Uterus (tissue), 4 donors: ENCODE results near the gene SCT. TPM values are rescaled to one million over a fixed set of nuclear protein-coding genes. Genes with fewer than 3 reads are reported as not detected.

Source experiments
- DNase-seq, 2 donors: peaks; one replicate each; pipeline ENCODE4 v3.0.0-alpha.2; 2019 to 2020
- H3K27ac ChIP-seq, 2 donors: fragments of 200-600 bp; sonication (generic); 1 replicate in 1 of 2; 2 replicates in 1 of 2; pipeline ENCODE4 v1.5.1; 2016 to 2018
- H3K27me3 ChIP-seq, 2 donors: fragments of 200-600 bp; sonication (generic); one replicate each; pipeline ENCODE4 v1.5.1; 2018 to 2019; ENCODE audit warnings: control low read depth in 1 of 2
- H3K36me3 ChIP-seq, 2 donors: fragments of 200-600 bp; sonication (generic); one replicate each; pipeline ENCODE4 v1.5.1; 2019; ENCODE audit warnings: control low read depth in 1 of 2
- H3K4me1 ChIP-seq, 2 donors: fragments of 200-600 bp; sonication (generic); one replicate each; pipeline ENCODE4 v1.5.1; 2018 to 2019; ENCODE audit warnings: control low read depth in 1 of 2
- H3K4me3 ChIP-seq, 2 donors: fragments of 200-600 bp; sonication (generic); 1 replicate in 1 of 2; 2 replicates in 1 of 2; pipeline ENCODE4 v1.5.1; 2018 to 2019; ENCODE audit warnings: mild to moderate bottlenecking in 1 of 2
- H3K9me3 ChIP-seq, 2 donors: fragments of 200-600 bp; sonication (generic); one replicate each; pipeline ENCODE4 v1.5.1; 2019; ENCODE audit warnings: control low read depth in 1 of 2
- CTCF ChIP-seq, 4 experiments: fragments of 200-600 bp in 2 of 4; fragments of 450-650 bp in 2 of 4; sonication (generic) in 2 of 4; IDR thresholded peaks; one replicate each; pipeline ENCODE4 v1.5.1; 2016 to 2019; ENCODE audit warnings: antibody characterized with exemption in 4 of 4, mild to moderate bottlenecking in 2 of 4, moderate library complexity in 1 of 4
- POLR2A ChIP-seq, 2 donors: fragments of 450-650 bp; IDR thresholded peaks; one replicate each; pipeline ENCODE4 v1.6.1; 2016; ENCODE audit warnings: antibody characterized with exemption in 2 of 2, mild to moderate bottlenecking in 1 of 2, moderate library complexity in 1 of 2
- intact Hi-C: fragments of 100-400 bp; cut with DNase I; formaldehyde crosslinking; loops from one replicate; pipeline ENCODE4 v1.15.1; 2023; ENCODE audit warnings: low total_unique reads
- total RNA-seq, 4 donors: library from RNA; depleted of rRNA in 3 of 4; stranded (reverse); fragments of >200 nt in 3 of 4; gene quantifications; one replicate each; pipeline versions ENCODE4 v1.1.0 to v1.2.4, GENCODE V29; 2014 to 2023
- donor health status: DM: yes; HTN: yes; CAD: no.

SCT gene
- total RNA-seq, 4 donors from 2014 or later, result not detected

DNA sequence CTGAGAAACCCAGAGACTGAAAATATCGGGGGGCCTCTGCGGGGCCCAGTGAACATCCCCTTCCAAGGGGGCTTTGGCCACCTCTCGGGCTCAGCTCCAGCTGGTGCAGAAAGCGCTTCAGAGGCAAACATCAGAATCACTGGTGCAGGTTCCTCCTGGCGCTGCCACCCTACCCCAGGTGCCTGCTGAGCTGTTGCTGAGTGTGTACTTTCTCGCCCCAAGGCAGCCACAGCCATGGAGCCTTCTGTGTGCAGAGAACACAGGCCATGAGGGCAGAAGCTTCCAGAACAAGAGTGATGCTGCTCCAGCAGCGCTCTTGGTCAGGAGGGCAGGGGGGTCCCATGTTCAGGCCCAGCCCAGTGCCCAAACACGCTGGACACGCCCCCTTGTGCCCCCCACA is 16.4 kb upstream of the SCT start:
- H3K27me3 ChIP-seq, result no peaks in the 10 kb centered on the region
- H3K36me3 ChIP-seq, result no peaks in the 10 kb centered on the region
- no peak for DNase-seq
- no peaks in the 10 kb centered on the region for H3K9me3 ChIP-seq
- no peak overlapping the region for H3K27ac ChIP-seq
- intact Hi-C loops, result no loop called here
- H3K4me1 ChIP-seq, result no peaks in the 10 kb centered on the region
- TF ChIP-seq POLR2A (IDR thresholded peaks at IDR 0.05) (no peak), CTCF (IDR thresholded peaks at IDR 0.05) (no peak)
- no peak overlapping the region for H3K4me3 ChIP-seq

- Histone ChIP-seq H3K4me1 (peaks cover 0 to 11% of the 10 kb centered on the region in 2 donors), H3K4me3 (no peak overlapping the region), H3K27ac (no peak overlapping the region), H3K27me3 (no peaks in the 10 kb centered on the region), H3K36me3 (no peaks in the 10 kb centered on the region), H3K9me3 (no peaks in the 10 kb centered on the region)
- intact Hi-C loops, result no loop called here
- TF ChIP-seq CTCF (IDR thresholded peaks at IDR 0.05), result no peak
- no peak for TF ChIP-seq POLR2A (IDR thresholded peaks at IDR 0.05)
- no peak for DNase-seq
Measured at GRCh38 chr11:641806-642370, 14.9 kb upstream of the SCT start.

DNA sequence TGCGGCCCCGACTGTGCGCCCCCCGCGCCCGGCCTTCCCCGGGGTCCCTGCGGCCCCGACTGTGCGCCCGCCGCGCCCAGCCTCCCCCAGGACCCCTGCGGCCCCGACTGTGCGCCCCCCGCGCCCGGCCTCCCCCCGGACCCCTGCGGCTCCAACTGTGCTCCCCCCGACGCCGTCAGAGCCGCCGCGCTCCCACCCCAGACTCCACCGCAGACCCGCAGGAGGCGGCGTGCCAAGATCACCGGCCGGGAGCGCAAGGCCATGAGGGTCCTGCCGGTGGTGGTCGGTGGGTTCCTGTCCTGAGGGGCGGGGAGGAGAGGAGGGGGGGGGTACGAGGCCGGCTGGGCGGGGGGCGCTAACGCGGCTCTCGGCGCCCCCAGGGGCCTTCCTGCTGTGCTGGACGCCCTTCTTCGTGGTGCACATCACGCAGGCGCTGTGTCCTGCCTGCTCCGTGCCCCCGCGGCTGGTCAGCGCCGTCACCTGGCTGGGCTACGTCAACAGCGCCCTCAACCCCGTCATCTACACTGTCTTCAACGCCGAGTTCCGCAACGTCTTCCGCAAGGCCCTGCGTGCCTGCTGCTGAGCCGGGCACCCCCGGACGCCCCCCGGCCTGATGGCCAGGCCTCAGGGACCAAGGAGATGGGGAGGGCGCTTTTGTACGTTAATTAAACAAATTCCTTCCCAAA is 13.2 kb upstream of the SCT start:
- Histone ChIP-seq H3K36me3 (no peaks in the 10 kb centered on the region), H3K4me3 (no peak overlapping the region), H3K9me3 (no peaks in the 10 kb centered on the region), H3K4me1 (peaks cover 0 to 16% of the 10 kb centered on the region in 2 donors), H3K27me3 (no peaks in the 10 kb centered on the region), H3K27ac (no peak overlapping the region)
- TF ChIP-seq POLR2A (IDR thresholded peaks at IDR 0.05) (no peak), CTCF (IDR thresholded peaks at IDR 0.05) (no peak)
- DNase-seq, result no peak
- intact Hi-C loops, result no loop called here

DNA sequence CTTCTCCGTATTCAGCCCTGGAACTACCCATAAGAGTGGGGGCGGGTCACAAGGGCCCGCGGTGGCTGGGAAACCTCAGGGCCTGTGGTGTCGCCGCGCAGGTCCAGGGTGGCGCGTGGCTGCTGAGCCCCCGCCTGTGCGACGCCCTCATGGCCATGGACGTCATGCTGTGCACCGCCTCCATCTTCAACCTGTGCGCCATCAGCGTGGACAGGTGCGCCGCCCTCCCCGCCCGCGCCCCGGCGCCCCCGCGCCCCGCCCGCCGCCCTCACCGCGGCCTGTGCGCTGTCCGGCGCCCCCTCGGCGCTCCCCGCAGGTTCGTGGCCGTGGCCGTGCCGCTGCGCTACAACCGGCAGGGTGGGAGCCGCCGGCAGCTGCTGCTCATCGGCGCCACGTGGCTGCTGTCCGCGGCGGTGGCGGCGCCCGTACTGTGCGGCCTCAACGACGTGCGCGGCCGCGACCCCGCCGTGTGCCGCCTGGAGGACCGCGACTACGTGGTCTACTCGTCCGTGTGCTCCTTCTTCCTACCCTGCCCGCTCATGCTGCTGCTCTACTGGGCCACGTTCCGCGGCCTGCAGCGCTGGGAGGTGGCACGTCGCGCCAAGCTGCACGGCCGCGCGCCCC is 12.5 kb upstream of the SCT start:
- no peak for DNase-seq
- intact Hi-C loops, result no loop called here
- Histone ChIP-seq H3K4me3 (no peak overlapping the region), H3K36me3 (no peaks in the 10 kb centered on the region), H3K4me1 (peaks cover 0 to 16% of the 10 kb centered on the region in 2 donors), H3K27me3 (no peaks in the 10 kb centered on the region), H3K9me3 (no peaks in the 10 kb centered on the region), H3K27ac (no peak overlapping the region)
- TF ChIP-seq POLR2A (IDR thresholded peaks at IDR 0.05) (no peak), CTCF (IDR thresholded peaks at IDR 0.05) (no peak)

DNA sequence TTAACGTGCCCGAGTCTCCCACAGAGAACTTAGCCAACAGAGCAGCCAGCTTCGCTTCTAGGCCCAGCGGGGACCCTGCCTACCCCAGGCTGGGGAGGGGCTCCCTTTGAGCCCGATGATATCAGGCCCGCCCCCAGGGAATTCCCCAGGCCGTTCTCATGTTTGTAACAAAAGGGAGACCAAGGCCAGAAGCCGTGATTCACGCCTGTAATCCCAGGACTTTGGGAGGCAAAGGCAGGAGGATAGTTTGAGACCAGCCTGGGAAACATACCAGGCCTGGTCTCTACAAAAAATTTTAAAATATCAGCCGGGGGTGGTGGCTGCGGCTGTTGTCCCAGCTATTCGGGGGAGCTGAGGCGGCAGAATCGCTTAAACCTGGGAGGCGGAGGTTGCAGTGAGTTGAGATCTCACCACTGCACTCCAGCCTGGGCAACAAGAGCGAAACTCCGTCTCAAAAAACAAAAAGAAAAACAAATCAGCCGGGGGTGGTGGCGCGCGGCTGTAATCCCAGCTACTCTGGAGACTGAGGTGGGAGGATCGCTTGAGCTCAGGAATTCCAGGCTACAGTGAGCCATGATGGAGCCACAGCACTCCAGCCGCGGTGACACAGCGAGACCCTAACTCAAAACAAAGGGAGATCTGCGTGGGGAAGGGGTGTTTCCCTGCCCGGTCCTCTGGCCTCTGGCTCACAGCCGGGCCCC is 11.8 kb upstream of the SCT start:
- TF ChIP-seq POLR2A (IDR thresholded peaks at IDR 0.05) (no peak), CTCF (IDR thresholded peaks at IDR 0.05) (no peak)

More for the DNA sequence above, 11.8 kb upstream of the SCT start:
- H3K4me3 ChIP-seq, result no peak overlapping the region
- DNase-seq, result no peak
- no peak overlapping the region for H3K27ac ChIP-seq
- no peaks in the 10 kb centered on the region for H3K27me3 ChIP-seq
- peaks cover 0 to 16% of the 10 kb centered on the region in 2 donors for H3K4me1 ChIP-seq
- intact Hi-C loops, result no loop called here
- no peaks in the 10 kb centered on the region for H3K9me3 ChIP-seq
- H3K36me3 ChIP-seq, result no peaks in the 10 kb centered on the region
